ENCODE data around the gene KL.

DNA sequence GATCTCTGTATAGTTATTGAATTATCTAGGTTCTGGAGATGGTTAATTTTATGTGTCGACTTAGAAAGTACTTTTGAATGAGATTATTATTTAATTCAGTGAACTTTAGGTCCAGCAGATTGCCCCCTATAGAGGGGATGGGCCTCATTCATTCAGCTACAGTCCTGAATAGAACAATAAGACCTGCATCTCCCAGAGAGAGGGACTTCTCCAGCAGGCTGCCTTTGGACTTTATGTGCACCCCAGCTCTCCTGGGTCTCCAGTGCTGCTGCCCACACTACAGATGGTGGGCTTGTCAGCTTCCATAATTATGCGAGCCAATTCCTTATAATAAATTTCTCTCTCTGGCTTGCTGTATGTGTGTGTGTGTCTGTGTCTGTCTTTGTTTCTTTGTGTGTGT, 39.3 kb upstream of the KL start:
- TF ChIP-seq KDM1A (IDR thresholded peaks at IDR 0.05; ENCODE audit: borderline replicate concordance, low read length) (no peak), CHD1 (IDR thresholded peaks at IDR 0.05; ENCODE audit: low read depth, low read length) (no peak), CTCF (IDR thresholded peaks at IDR 0.05; ENCODE audit: control extremely low read depth in 1 of 3, insufficient read depth in 1 of 3, low read depth in 1 of 3, low read length in 3 of 3) (no peak)
